NCI-H774 (cell line): Measurements from ENCODE around the gene ADAMTS12.

Experiments
- DNase-seq: peaks from one replicate; lab custom pipeline; 2025; lab: John Stamatoyannopoulos, UW

ADAMTS12 gene

DNA sequence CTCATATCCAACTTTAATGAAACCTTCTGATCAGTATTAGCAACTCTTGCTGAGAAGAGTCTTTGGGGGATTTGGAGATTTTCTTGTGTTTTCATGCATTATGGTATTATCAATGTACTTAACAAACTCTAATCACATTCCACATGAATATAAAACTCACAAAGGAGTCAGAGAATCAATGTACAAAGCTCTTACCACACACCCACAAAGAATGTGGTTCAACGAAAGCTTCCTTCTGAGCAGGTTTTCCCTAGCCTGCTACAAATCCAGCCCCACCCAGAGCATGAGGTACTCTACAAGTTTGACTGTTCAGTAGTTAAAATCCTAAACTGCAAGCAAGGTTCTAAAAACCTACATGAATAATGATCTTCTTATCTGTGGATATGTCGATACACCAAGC lies 240.9 kb downstream of the ADAMTS12 start:
- DNase-seq = no peak

DNA sequence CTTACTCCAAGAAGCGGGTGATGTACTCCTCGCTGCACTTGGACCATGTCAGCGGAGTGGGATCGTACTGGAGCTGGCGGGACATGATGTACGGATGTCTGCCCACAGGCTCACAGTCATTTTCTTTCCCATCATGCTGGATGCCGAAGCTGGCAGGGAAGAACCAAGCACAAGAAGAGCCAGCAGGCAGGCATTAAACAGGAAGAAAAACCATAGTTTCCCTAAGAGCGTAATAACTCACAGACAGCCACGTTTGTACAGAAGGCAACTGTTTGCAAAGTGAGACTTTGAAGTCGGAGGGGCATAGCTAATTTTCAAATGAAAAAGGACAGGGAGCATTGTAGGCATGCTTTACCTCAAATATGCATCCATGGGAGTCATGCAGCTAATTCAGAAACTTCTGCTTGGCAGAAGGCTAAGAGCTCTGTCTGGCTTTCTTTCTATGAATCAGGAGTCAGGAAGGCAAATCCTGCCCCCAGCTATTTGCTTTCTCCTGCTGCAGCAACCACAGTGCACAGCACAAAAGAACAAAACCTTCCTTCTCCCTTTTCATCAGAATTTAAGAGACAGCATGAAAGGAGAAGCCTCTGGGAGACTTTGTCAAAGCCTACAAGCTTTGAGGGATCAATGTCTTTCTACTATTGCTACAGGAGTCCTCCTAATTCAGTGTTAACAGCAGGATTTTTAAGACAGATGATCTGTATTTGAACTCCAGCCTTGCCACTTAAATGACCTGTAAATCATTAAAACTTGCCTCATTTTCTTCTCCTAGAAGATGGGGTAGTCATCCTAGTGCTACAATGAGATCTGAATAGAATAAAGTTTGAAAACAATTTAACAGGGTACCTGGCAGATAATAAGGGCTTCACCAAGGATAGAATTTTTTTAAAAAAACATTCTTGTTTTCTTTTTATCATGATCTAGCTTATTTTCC lies 242.0 kb downstream of the ADAMTS12 start:
- no peak for DNase-seq

GRCh38 chr5:33641744-33642505 lies 249.9 kb downstream of the ADAMTS12 start:
- no peak for DNase-seq

DNA sequence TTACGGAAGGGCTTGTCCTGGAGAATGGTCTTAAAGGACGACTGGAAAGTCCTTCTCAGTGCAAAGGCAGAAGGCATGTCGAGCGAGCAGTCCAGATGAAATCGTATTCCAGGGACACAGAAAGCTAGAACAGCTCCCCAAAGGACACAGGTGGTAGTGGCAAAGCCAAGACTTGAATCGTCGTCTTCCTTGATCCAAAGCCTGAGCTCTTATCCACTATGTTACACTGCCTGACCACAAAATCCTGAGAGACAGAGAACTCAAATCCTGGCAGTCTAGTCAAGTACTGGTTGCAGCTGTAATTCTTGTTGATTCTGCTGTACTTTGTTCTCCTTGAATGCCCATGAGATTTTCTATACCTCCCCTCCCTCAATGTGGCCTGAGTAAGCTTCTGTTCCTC lies 252.3 kb downstream of the ADAMTS12 start:
- no peak for DNase-seq

GRCh38 chr5:33637011-33637410 lies 254.8 kb downstream of the ADAMTS12 start:
- DNase-seq = no peak

- DNase-seq = no peak
These were observed 256.2 kb downstream of the ADAMTS12 start for GRCh38 chr5:33635582-33635981.

DNA sequence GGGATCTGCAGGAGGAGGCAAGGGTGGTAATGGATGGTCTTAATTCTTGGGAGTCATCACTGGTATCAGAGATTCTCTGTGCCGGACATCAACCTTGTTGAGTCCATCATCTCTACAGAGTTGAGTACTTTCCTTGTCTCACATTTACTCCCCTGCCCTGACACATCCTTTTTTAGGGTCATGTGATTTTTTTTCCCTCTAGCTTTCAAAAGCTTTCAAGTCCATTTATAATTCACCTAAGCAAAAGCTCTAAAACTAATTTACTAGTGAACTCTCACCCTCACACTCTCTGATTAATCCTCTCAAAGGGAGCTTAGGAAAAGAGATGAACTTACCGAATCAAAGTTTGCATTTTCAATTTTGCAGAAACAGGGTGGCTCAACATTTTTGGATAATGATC lies 258.1 kb downstream of the ADAMTS12 start:
- no peak for DNase-seq

DNA sequence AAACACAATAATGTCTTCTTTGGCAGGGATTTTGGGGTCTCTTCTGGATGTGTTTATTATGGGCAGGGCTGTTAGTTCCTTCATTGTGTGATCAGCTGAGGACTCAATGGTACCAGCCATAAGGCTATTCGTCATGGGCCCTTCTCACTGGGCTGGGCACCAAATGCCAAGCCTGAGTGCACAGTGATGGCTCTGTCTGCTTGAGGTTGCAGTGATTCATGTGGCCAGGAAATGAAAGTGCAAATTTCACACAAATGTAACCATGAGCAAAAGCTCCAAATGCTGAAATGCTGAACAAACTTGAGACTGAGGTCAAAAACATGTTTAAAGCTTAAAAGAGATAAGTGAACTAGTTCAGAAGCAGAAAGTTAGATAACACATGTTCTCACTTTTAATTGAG lies 260.0 kb downstream of the ADAMTS12 start:
- no peak for DNase-seq

GRCh38 chr5:33631139-33631538 lies 260.7 kb downstream of the ADAMTS12 start:
- no peak for DNase-seq

DNA sequence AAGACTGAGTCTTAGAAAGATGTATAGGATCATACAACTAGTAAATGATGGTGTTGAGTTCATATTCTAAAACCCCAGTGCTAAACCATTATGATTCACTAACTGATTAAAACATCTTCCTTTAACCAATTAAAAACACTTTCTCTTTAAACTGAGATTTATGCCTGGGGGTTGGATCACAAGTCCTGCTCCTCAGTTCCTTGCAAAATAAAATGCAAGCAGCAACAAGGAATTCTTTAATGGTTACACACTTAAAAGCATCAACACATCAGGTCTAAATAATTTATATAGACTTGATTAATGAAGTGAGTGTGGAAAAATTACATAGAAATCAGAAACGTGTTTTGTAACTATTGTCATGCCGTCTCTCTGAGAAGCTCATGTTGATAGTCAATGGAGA lies 261.8 kb downstream of the ADAMTS12 start:
- no peak for DNase-seq

DNA sequence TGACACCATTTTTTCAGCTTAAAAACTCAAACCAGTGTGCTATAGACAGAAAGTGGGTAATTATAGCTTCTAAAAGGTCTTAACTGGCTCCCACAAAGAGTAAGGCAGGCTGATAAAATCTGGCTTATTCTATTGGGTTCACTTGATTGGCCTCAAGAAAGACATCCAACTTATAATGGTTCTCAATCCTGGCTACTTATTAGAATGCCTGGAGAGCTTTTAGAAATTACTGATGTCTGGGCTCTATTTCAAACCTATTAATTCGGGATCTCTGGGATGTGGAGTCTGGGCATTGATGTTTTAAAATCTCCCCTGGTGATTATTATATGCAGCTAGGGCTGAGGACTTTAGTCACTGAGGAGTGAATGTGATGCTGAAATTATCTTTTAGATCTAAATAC lies 263.0 kb downstream of the ADAMTS12 start:
- DNase-seq = no peak

- DNase-seq = no peak
These were observed 270.3 kb downstream of the ADAMTS12 start for GRCh38 chr5:33621514-33621913.

GRCh38 chr5:33614039-33614438 lies 277.8 kb downstream of the ADAMTS12 start:
- no peak for DNase-seq

- DNase-seq = no peak
These were observed 279.4 kb downstream of the ADAMTS12 start for GRCh38 chr5:33612386-33612785.

GRCh38 chr5:33611877-33612276 lies 279.9 kb downstream of the ADAMTS12 start:
- no peak for DNase-seq

DNA sequence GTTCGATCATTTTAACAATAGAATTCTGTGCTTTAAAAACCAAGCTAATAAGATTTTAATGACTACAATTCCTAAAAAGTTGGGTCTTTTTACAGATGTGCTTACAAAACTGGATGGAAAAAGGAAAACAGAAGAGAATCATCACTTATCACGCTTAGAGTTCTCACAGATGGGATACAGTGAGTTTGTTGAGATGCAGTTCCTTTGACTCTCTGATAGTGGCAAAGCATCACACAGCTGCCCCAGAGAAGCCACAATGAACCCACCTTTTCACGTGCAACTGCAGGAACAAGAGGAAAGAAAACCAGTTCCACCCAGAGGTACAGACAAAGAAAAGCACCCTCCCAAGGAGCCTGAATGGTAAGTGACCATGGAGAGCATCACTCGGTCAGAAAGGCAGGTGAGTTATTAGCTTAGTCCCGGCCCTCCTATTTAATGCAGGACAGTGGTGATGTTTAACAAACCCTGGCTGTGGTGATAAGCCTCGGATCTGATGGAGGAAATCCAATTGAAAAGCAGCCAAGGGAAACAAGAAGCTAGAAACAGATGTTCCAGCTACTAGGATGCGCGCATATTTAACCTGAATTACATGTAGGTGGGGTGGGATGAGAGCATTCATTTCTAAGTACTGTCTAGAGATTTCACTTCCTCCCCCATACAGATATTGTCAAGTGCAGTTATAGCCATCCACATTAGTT lies 283.3 kb downstream of the ADAMTS12 start:
- no peak for DNase-seq

- DNase-seq = no peak
These were observed 287.3 kb downstream of the ADAMTS12 start for GRCh38 chr5:33604503-33604902.

DNA sequence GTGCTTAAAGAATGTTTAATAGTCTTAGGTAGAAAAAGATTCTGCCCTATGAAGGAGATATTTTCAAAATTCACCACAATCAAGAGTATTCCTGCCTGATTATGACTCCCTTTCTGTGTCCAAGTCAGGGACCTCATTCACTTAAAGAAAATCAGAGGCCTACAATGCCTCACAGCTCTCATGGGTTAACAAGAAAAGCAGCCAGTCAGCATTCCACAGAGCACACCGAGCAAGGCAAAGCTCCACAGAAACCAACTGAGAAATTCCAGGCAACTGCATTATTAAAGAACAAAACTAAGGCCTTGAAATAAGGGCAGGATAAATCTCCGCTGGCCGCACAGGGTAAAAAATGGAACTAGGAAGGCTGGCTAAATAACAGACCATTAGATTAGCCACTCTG lies 289.9 kb downstream of the ADAMTS12 start:
- DNase-seq = no peak

GRCh38 chr5:33595303-33595702 lies 296.5 kb downstream of the ADAMTS12 start:
- DNase-seq = no peak

DNA sequence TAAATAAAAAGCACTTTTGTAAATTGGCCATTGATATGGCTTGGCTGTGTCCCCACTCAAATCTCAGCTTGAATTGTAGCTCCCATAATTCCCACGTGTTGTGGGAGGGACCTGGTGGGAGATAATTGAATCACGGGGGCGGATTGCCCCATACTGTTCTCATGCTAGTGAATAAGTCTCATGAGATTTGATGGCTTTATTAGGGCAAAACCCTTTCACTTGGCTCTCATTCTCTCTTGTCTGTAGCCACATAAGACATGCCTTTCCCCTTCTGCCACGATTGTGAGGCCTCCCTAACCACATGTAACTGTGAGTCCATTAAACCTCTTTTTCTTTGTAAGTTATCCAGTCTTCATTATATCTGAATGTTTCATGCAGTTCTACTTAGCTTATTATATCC lies 297.8 kb downstream of the ADAMTS12 start:
- no peak for DNase-seq

DNA sequence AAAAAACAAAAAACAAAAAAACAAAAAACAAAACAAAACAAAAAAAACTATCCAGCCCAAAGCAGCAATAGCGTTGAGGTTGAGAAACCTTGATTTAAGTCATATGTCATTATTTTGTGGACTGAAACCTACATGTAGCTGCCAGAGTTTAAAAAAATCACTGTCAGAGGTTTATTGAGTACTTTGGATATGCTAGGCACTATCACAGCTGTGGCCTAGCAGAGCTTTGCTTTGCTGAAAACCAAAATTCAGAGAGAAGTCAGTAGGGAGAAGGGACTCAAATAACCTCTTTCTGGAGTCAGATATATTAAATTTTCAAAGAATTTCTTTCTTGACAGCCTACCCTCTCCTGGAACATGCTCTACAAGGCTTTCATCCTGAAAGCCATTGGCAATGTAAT lies 299.5 kb downstream of the ADAMTS12 start:
- DNase-seq = no peak

DNA sequence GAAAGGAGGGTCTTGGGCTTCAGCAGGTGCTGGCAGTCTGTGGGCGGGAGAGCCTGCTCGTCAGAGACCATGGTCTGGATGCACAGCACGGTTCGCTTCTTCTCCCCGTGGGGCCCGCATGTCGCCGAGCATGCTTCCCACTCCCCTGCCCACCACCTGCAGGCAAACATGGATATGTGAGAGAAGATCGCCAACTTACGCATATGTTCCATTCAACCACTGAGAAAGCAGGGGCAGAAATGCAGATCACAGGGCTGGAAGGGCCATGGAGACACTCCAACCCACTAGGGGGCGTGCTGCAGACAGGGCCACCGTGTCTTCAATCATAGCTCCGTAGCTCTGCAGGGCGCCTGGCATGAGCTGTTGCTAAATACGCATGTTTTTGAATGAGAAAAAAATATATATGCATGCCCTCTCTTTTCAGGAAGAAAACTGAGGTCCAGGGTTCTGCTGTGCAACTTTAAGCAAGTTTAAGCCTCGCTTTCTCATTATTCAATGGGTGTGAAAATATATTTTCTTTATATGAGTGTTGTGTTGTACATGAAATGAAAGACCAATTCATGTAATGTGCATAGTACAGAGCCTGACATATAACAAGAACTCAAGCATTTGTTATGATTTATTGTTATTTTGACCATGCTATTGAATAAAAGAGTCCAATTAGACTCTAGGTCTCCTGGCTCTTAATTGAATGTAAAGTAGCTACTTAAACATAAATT lies 303.0 kb downstream of the ADAMTS12 start:
- no peak for DNase-seq
